ENCODE data around the gene PDE6G.
A peak's percentile ranks its signal among the peaks of the same experiment; 100 is the strongest.

The PDE6G gene

GRCh38 chr17:81652906-81653771 is 3.2 kb downstream of the PDE6G start:
- H3K4me3 ChIP-seq (ENCODE audit: low read depth, low read length), result peak overlapping the region; percentile 29
- DNase-seq (ENCODE audit: low read depth), result no peak
- no peak for TF ChIP-seq CTCF (conservative IDR thresholded peaks at IDR 0.05; ENCODE audit: low read depth, low read length)

- H3K4me3 ChIP-seq (ENCODE audit: low read depth, low read length), result no peak overlapping the region
- TF ChIP-seq CTCF (conservative IDR thresholded peaks at IDR 0.05; ENCODE audit: low read depth, low read length), result no peak
- peak; percentile 76 for DNase-seq (ENCODE audit: low read depth)
Measured at GRCh38 chr17:81651692-81652091, 4.7 kb downstream of the PDE6G start.

- no peak for TF ChIP-seq CTCF (conservative IDR thresholded peaks at IDR 0.05; ENCODE audit: low read depth, low read length)
- DNase-seq (ENCODE audit: low read depth), result no peak
- no peak overlapping the region for H3K4me3 ChIP-seq (ENCODE audit: low read depth, low read length)
Measured at GRCh38 chr17:81650951-81651350, 5.4 kb downstream of the PDE6G start.

- no peak overlapping the region for H3K4me3 ChIP-seq (ENCODE audit: low read depth, low read length)
- TF ChIP-seq CTCF (conservative IDR thresholded peaks at IDR 0.05; ENCODE audit: low read depth, low read length), result no peak
- DNase-seq (ENCODE audit: low read depth), result no peak
Measured at GRCh38 chr17:81648707-81649085, 7.6 kb downstream of the PDE6G start.

GRCh38 chr17:81648013-81648706 is 8.2 kb downstream of the PDE6G start:
- DNase-seq (ENCODE audit: low read depth), result no peak
- TF ChIP-seq CTCF (conservative IDR thresholded peaks at IDR 0.05; ENCODE audit: low read depth, low read length), result no peak
- H3K4me3 ChIP-seq (ENCODE audit: low read depth, low read length), result no peak overlapping the region

GRCh38 chr17:81647640-81648012 is 8.7 kb downstream of the PDE6G start:
- no peak for TF ChIP-seq CTCF (conservative IDR thresholded peaks at IDR 0.05; ENCODE audit: low read depth, low read length)
- H3K4me3 ChIP-seq (ENCODE audit: low read depth, low read length), result no peak overlapping the region
- DNase-seq (ENCODE audit: low read depth), result no peak

All from choroid plexus epithelial cell (primary cell).